ENCODE results near the gene DCC. TPM values are rescaled to one million over a fixed set of nuclear protein-coding genes. Genes with fewer than 3 reads are reported as not detected.

DCC gene
- polyA plus RNA-seq, 1 donor (not counting 4 experiments of a cell fraction or from before 2014, with no cell fraction given): not detected

GRCh38 chr18:52395146-52395852, 55.3 kb downstream of the DCC start:
- no peaks in the 10 kb centered on the region for H3K79me2 ChIP-seq (ENCODE audit: control insufficient read depth, insufficient read depth, low read length)

DNA sequence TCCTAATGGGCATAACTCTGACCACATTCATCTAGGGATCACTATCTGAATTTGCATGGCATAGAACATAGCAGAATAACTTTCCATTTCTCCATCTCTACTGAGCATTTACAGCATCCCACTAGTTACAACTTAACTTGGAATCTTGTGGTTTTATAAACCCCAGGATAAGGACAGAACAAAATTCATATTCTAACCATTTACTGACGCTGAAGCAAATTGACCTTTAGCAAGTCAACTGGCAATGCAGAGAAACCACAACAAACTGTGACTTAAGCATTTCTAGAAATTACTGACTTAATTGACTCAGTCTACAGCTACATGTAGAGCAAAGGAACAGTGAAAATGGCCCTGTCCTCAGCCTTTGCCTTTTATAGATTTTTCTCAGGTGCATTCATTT, 61.2 kb downstream of the DCC start:
- Histone ChIP-seq H3K4me1 (ENCODE audit: control insufficient read depth, extremely low read depth, insufficient read depth, low read length) (no peaks in the 10 kb centered on the region), H3K9me1 (ENCODE audit: control insufficient read depth, extremely low read depth, insufficient read depth, low read length) (no peaks in the 10 kb centered on the region), H3K79me2 (ENCODE audit: control insufficient read depth, insufficient read depth, low read length) (no peaks in the 10 kb centered on the region), H3K4me3 (ENCODE audit: control insufficient read depth in 2 of 3, extremely low read depth in 1 of 3, insufficient read depth in 2 of 3, low read depth in 1 of 3, low read length in 3 of 3) (no peak overlapping the region), H3K9me3 (ENCODE audit: control insufficient read depth, low read depth, low read length) (no peaks in the 10 kb centered on the region), H4K20me1 (ENCODE audit: control insufficient read depth, extremely low read depth, insufficient read depth, low read length) (no peaks in the 10 kb centered on the region), H3K27me3 (ENCODE audit: control insufficient read depth, extremely low read depth, insufficient read depth, low read length) (no peaks in the 10 kb centered on the region), H2AFZ (ENCODE audit: control insufficient read depth, low read length) (no peak overlapping the region), H3K9ac (ENCODE audit: control insufficient read depth, extremely low read depth, insufficient read depth, low read length) (no peak overlapping the region), H3K36me3 (ENCODE audit: control insufficient read depth in 2 of 2, extremely low read depth in 1 of 2, insufficient read depth in 2 of 2, low read length in 2 of 2) (no peaks in the 10 kb centered on the region), H3K4me2 (ENCODE audit: control insufficient read depth, extremely low read depth, insufficient read depth, low read depth, low read length) (no peak overlapping the region), H3K27ac (ENCODE audit: control insufficient read depth, insufficient read depth, low read length) (no peak overlapping the region)
- TF ChIP-seq, protein P1, sequence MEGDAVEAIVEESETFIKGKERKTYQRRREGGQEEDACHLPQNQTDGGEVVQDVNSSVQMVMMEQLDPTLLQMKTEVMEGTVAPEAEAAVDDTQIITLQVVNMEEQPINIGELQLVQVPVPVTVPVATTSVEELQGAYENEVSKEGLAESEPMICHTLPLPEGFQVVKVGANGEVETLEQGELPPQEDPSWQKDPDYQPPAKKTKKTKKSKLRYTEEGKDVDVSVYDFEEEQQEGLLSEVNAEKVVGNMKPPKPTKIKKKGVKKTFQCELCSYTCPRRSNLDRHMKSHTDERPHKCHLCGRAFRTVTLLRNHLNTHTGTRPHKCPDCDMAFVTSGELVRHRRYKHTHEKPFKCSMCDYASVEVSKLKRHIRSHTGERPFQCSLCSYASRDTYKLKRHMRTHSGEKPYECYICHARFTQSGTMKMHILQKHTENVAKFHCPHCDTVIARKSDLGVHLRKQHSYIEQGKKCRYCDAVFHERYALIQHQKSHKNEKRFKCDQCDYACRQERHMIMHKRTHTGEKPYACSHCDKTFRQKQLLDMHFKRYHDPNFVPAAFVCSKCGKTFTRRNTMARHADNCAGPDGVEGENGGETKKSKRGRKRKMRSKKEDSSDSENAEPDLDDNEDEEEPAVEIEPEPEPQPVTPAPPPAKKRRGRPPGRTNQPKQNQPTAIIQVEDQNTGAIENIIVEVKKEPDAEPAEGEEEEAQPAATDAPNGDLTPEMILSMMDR (optimal IDR thresholded peaks at IDR 0.05 in 1 of 3, IDR thresholded peaks at IDR 0.05 in 1 of 3, conservative IDR thresholded peaks at IDR 0.05 in 1 of 3; ENCODE audit: extremely low read depth in 1 of 3, insufficient read depth in 2 of 3, low read length in 3 of 3): no peak
- TF ChIP-seq EZH2 (IDR thresholded peaks at IDR 0.05; ENCODE audit: low read length): no peak
- dilution Hi-C loops (cut with MboI; ENCODE audit: extremely low pct_ligation_motif_present, low sequenced_read_pairs): no loop called here
- DNase-seq (ENCODE audit: low read depth, low spot score) (no peak), FAIRE-seq (no peak)

More at GRCh38 chr18:52395146-52395852, 55.3 kb downstream of the DCC start:
- Histone ChIP-seq H3K9me3 (ENCODE audit: control insufficient read depth, low read depth, low read length) (no peaks in the 10 kb centered on the region), H3K9me1 (ENCODE audit: control insufficient read depth, extremely low read depth, insufficient read depth, low read length) (no peaks in the 10 kb centered on the region), H3K4me2 (ENCODE audit: control insufficient read depth, extremely low read depth, insufficient read depth, low read depth, low read length) (no peak overlapping the region), H3K27me3 (ENCODE audit: control insufficient read depth, extremely low read depth, insufficient read depth, low read length) (no peaks in the 10 kb centered on the region), H3K27ac (ENCODE audit: control insufficient read depth, insufficient read depth, low read length) (no peak overlapping the region), H3K4me3 (ENCODE audit: control insufficient read depth in 2 of 3, extremely low read depth in 1 of 3, insufficient read depth in 2 of 3, low read depth in 1 of 3, low read length in 3 of 3) (no peak overlapping the region), H4K20me1 (ENCODE audit: control insufficient read depth, extremely low read depth, insufficient read depth, low read length) (no peaks in the 10 kb centered on the region), H2AFZ (ENCODE audit: control insufficient read depth, low read length) (no peak overlapping the region), H3K4me1 (ENCODE audit: control insufficient read depth, extremely low read depth, insufficient read depth, low read length) (no peaks in the 10 kb centered on the region), H3K9ac (ENCODE audit: control insufficient read depth, extremely low read depth, insufficient read depth, low read length) (no peak overlapping the region), H3K36me3 (ENCODE audit: control insufficient read depth in 2 of 2, extremely low read depth in 1 of 2, insufficient read depth in 2 of 2, low read length in 2 of 2) (no peaks in the 10 kb centered on the region)
- dilution Hi-C loops (cut with MboI; ENCODE audit: extremely low pct_ligation_motif_present, low sequenced_read_pairs): no loop called here
- DNase-seq (ENCODE audit: low read depth, low spot score) (no peak), FAIRE-seq (no peak)
- TF ChIP-seq EZH2 (IDR thresholded peaks at IDR 0.05; ENCODE audit: low read length): no peak
- TF ChIP-seq, protein P1 (optimal IDR thresholded peaks at IDR 0.05 in 1 of 3, IDR thresholded peaks at IDR 0.05 in 1 of 3, conservative IDR thresholded peaks at IDR 0.05 in 1 of 3; ENCODE audit: extremely low read depth in 1 of 3, insufficient read depth in 2 of 3, low read length in 3 of 3): no peak

All from keratinocyte (primary cell).